Ascending aorta (tissue), 2 donors: Measurements from ENCODE around the gene LRFN3. TPM values are rescaled to one million over a fixed set of nuclear protein-coding genes. Genes with fewer than 3 reads are reported as not detected.

Experiments used
- DNase-seq, 2 donors: peaks; one replicate each; pipeline ENCODE4 v3.0.0-alpha.2; 2019; ENCODE audit warnings: low spot score in 2 of 2
- H3K27ac ChIP-seq, 2 donors: fragments of 200-600 bp; sonication (generic); one replicate each; pipeline ENCODE4 v1.5.1; 2016 to 2017; ENCODE audit warnings: mild to moderate bottlenecking in 1 of 2
- H3K27me3 ChIP-seq: fragments of 200-600 bp; sonication (generic); one replicate; pipeline ENCODE4 v1.5.1; 2017
- H3K36me3 ChIP-seq, 2 donors: fragments of 200-600 bp; sonication (generic); one replicate each; pipeline ENCODE4 v1.5.1; 2016
- H3K4me1 ChIP-seq, 2 donors: fragments of 200-600 bp; sonication (generic); one replicate each; pipeline ENCODE4 v1.5.1; 2016 to 2017; ENCODE audit warnings: mild to moderate bottlenecking in 1 of 2
- H3K4me3 ChIP-seq, 2 donors: fragments of 200-600 bp; sonication (generic); one replicate each; pipeline ENCODE4 v1.5.1; 2016 to 2017; ENCODE audit warnings: mild to moderate bottlenecking in 1 of 2
- H3K9me3 ChIP-seq, 2 donors: fragments of 200-600 bp; sonication (generic); one replicate each; pipeline ENCODE4 v1.5.1; 2016
- CTCF ChIP-seq, 3 experiments: fragments of 200-600 bp in 2 of 3; fragments of 450-650 bp in 1 of 3; sonication (generic) in 2 of 3; IDR thresholded peaks; one replicate each; pipeline ENCODE4 v1.5.1; 2016 to 2019; ENCODE audit warnings: antibody characterized with exemption in 3 of 3, mild to moderate bottlenecking in 1 of 3, moderate library complexity in 1 of 3
- intact Hi-C: fragments of 100-400 bp; cut with DNase I; formaldehyde crosslinking; loops from one replicate; pipeline ENCODE4 v1.15.1; 2023
- total RNA-seq: library from RNA; depleted of rRNA; stranded (reverse); fragments of >200 nt; gene quantifications from one replicate; pipeline ENCODE4 v1.1.0, GENCODE V29; 2016

The LRFN3 gene
- total RNA-seq, 1 donor from 2014 or later: 26.6 TPM

GRCh38 chr19:35959968-35960320 lies 23.8 kb downstream of the LRFN3 start:
- Histone ChIP-seq H3K9me3 (no peaks in the 10 kb centered on the region), H3K4me3 (no peak overlapping the region), H3K27me3 (no peaks in the 10 kb centered on the region), H3K4me1 (peaks cover 0 to 5% of the 10 kb centered on the region in 2 donors), H3K36me3 (no peaks in the 10 kb centered on the region), H3K27ac (no peak overlapping the region)
- no peak for DNase-seq
- intact Hi-C loops: no loop called here
- TF ChIP-seq CTCF (IDR thresholded peaks at IDR 0.05): no peak

GRCh38 chr19:35960432-35960972 lies 24.3 kb downstream of the LRFN3 start:
- no peak for DNase-seq
- TF ChIP-seq CTCF (IDR thresholded peaks at IDR 0.05): no peak
- H3K4me3 ChIP-seq: no peak overlapping the region
- H3K36me3 ChIP-seq: no peaks in the 10 kb centered on the region
- no peaks in the 10 kb centered on the region for H3K27me3 ChIP-seq
- no peak overlapping the region for H3K27ac ChIP-seq
- intact Hi-C loops: no loop called here
- H3K9me3 ChIP-seq: no peaks in the 10 kb centered on the region
- peaks cover 0 to 5% of the 10 kb centered on the region in 2 donors for H3K4me1 ChIP-seq

- no peaks in the 10 kb centered on the region for H3K36me3 ChIP-seq
- intact Hi-C loops: no loop called here
- H3K4me3 ChIP-seq: no peak overlapping the region
- DNase-seq: no peak
- TF ChIP-seq CTCF (IDR thresholded peaks at IDR 0.05): no peak
- H3K9me3 ChIP-seq: no peaks in the 10 kb centered on the region
- H3K4me1 ChIP-seq: peaks cover 0 to 5% of the 10 kb centered on the region in 2 donors
- H3K27me3 ChIP-seq: no peaks in the 10 kb centered on the region
- no peak overlapping the region for H3K27ac ChIP-seq
These were observed 27.3 kb downstream of the LRFN3 start for GRCh38 chr19:35963514-35963913.

- Histone ChIP-seq H3K36me3 (no peaks in the 10 kb centered on the region), H3K4me3 (no peak overlapping the region), H3K4me1 (no peaks in the 10 kb centered on the region), H3K27me3 (no peaks in the 10 kb centered on the region), H3K27ac (no peak overlapping the region), H3K9me3 (no peaks in the 10 kb centered on the region)
- DNase-seq: no peak
- no peak for TF ChIP-seq CTCF (IDR thresholded peaks at IDR 0.05)
- intact Hi-C loops: no loop called here
These were observed 30.6 kb downstream of the LRFN3 start for GRCh38 chr19:35966771-35967170.

GRCh38 chr19:35973487-35973886 lies 37.3 kb downstream of the LRFN3 start:
- intact Hi-C loops: no loop called here
- no peaks in the 10 kb centered on the region for H3K27me3 ChIP-seq
- H3K4me3 ChIP-seq: no peak overlapping the region
- no peak for DNase-seq
- TF ChIP-seq CTCF (IDR thresholded peaks at IDR 0.05): no peak
- no peaks in the 10 kb centered on the region for H3K9me3 ChIP-seq
- no peaks in the 10 kb centered on the region for H3K4me1 ChIP-seq
- no peak overlapping the region for H3K27ac ChIP-seq
- no peaks in the 10 kb centered on the region for H3K36me3 ChIP-seq

GRCh38 chr19:35975608-35976214 lies 39.5 kb downstream of the LRFN3 start:
- no peaks in the 10 kb centered on the region for H3K27me3 ChIP-seq
- no peak for TF ChIP-seq CTCF (IDR thresholded peaks at IDR 0.05)
- intact Hi-C loops: no loop called here
- H3K36me3 ChIP-seq: no peaks in the 10 kb centered on the region
- H3K27ac ChIP-seq: no peak overlapping the region
- no peaks in the 10 kb centered on the region for H3K9me3 ChIP-seq
- DNase-seq: no peak
- H3K4me1 ChIP-seq: no peaks in the 10 kb centered on the region
- H3K4me3 ChIP-seq: no peak overlapping the region
